Endodermal cell (in vitro differentiated cells): Measurements from ENCODE around the gene PLCG2. TPM values are rescaled to one million over a fixed set of nuclear protein-coding genes. Genes with fewer than 3 reads are reported as not detected.

ENCODE experiments used
- DNase-seq: peaks from one replicate; pipeline ENCODE4 v3.0.0-alpha.2; 2017
- H3K27ac ChIP-seq: 2 replicates; pipeline ENCODE4 v1.5.1; 2013; ENCODE audit warnings: mild to moderate bottlenecking, low read depth, low read length, moderate library complexity
- H3K27me3 ChIP-seq: 2 replicates; pipeline ENCODE4 v1.6.1; 2013; ENCODE audit warnings: mild to moderate bottlenecking, low read length, moderate library complexity; ENCODE audit not compliant: insufficient read depth, control insufficient read depth, poor library complexity, severe bottlenecking
- H3K36me3 ChIP-seq: 2 replicates; pipeline ENCODE4 v1.7.0; 2013; ENCODE audit warnings: mild to moderate bottlenecking, low read length, moderate library complexity; ENCODE audit not compliant: control insufficient read depth, insufficient read depth
- H3K4me1 ChIP-seq: one replicate; pipeline ENCODE4 v1.7.0; 2013; ENCODE audit warnings: low read length; ENCODE audit not compliant: control insufficient read depth, insufficient read depth
- H3K4me3 ChIP-seq: 2 replicates; pipeline ENCODE4 v1.5.1; 2013; ENCODE audit warnings: mild to moderate bottlenecking, low read length, moderate library complexity
- H3K9ac ChIP-seq: 2 replicates; pipeline ENCODE4 v1.6.1; 2013; ENCODE audit warnings: mild to moderate bottlenecking, low read length, moderate library complexity; ENCODE audit not compliant: poor library complexity, severe bottlenecking; ENCODE audit errors: extremely low read depth
- H3K9me3 ChIP-seq: 2 replicates; pipeline ENCODE4 v1.6.1; 2013; ENCODE audit warnings: mild to moderate bottlenecking, low read length, moderate library complexity; ENCODE audit not compliant: control insufficient read depth
- H3K27ac Mint-ChIP-seq: 2 replicates; pipeline ENCODE4 v1.8.0; 2020; ENCODE audit warnings: mixed read lengths
- H3K27me3 Mint-ChIP-seq: 2 replicates; pipeline ENCODE4 v1.8.0; 2021; ENCODE audit warnings: mild to moderate bottlenecking, mixed read lengths; ENCODE audit not compliant: insufficient read depth
- H3K36me3 Mint-ChIP-seq: 2 replicates; pipeline ENCODE4 v1.8.0; 2020; ENCODE audit warnings: low read depth, mixed read lengths
- H3K4me1 Mint-ChIP-seq: 2 replicates; pipeline ENCODE4 v1.8.0; 2020; ENCODE audit warnings: mixed read lengths
- H3K4me3 Mint-ChIP-seq: 2 replicates; pipeline ENCODE4 v1.8.0; 2020; ENCODE audit warnings: mild to moderate bottlenecking, moderate library complexity, mixed read lengths
- H3K9me3 Mint-ChIP-seq: 2 replicates; pipeline ENCODE4 v1.8.0; 2020; ENCODE audit warnings: mild to moderate bottlenecking, mixed read lengths
- CTCF ChIP-seq: fragments of 200-600 bp; sonication (generic); conservative IDR thresholded peaks from 2 replicates; pipeline ENCODE4 v1.5.0; 2021; ENCODE audit warnings: antibody characterized with exemption, mild to moderate bottlenecking
- WGBS, 2 experiments: methylation state at CpG; one replicate each; pipeline versions ENCODE4 v1.1.5 to v1.1.7; 2013; ENCODE audit warnings: missing lambda C conversion rate in 2 of 2, mixed read lengths in 1 of 2; ENCODE audit not compliant: insufficient coverage in 1 of 2, insufficient read length in 1 of 2; 5-methylcytosine and 5-hydroxymethylcytosine counted together
- total RNA-seq, 2 donors: library from RNA; stranded (reverse); fragmentation: NEBNext Ultra II Directional in 1 of 2; extraction: Animal tissue kit (Norgen Biotek cat#: 25700) in 1 of 2; gene quantifications; 2 replicates in 1 of 2; 3 replicates in 1 of 2; pipeline ENCODE4 v1.2.1, GENCODE V29; 2021

The PLCG2 gene
- total RNA-seq, 2 donors from 2014 or later, result 34.7 to 48.4 TPM

DNA sequence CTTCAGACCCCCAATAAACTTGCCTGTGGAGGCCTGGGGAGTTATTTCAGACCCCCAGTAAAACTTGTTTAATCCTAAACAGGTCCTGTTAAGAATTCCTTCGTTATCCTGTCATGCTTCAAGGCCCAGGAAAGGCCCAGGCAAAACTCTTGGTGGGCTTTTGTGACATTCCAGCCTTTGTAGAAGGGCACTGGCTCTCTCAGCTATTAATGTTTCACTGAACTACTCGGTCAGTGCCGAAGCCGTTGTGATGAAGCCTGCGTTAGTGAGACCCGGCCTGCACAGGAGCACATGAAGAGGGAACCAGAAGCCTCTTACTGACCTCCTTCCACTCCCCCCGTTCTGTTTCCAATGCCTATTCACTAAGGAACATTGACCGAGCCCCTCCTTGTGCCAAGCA lies 47.4 kb upstream of the PLCG2 start:
- 78 to 91% methylated on average over 5 to 8 of the region's 8 CpGs for WGBS, 2 experiments
- TF ChIP-seq CTCF, result no peak
- no peaks in the 10 kb centered on the region for H3K27me3 ChIP-seq
- H3K4me1 Mint-ChIP-seq, result peaks cover 6% of the 10 kb centered on the region
- H3K9me3 ChIP-seq, result no peaks in the 10 kb centered on the region
- H3K4me3 ChIP-seq, result no peak overlapping the region
- H3K27ac Mint-ChIP-seq, result no peak overlapping the region
- no peak overlapping the region for H3K4me3 Mint-ChIP-seq
- no peaks in the 10 kb centered on the region for H3K36me3 ChIP-seq
- no peak overlapping the region for H3K9ac ChIP-seq
- no peak overlapping the region for H3K27ac ChIP-seq
- peaks cover 3% of the 10 kb centered on the region for H3K4me1 ChIP-seq
- no peak for DNase-seq
- peaks cover 3% of the 10 kb centered on the region for H3K27me3 Mint-ChIP-seq
- no peaks in the 10 kb centered on the region for H3K36me3 Mint-ChIP-seq
- no peaks in the 10 kb centered on the region for H3K9me3 Mint-ChIP-seq

DNA sequence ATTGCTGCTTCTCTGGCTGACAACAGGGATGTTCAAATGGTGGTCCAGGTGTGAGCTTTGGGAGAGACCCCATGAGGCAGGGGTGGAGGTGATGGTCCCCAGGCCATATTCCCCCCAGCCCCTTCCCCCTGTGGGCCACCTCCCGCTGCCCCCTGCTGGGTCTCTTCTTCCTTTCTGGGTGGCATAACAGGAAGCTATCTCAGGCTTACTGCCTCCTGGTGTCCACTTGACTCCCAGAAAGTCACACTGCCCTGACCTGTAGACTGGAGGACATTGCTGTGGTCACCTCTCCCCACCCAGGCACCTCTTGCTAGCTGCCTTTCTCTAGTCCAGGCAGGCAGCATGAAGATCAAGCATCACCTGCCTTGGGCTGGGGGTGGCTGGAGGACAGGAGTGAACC lies 46.4 kb upstream of the PLCG2 start:
- no peaks in the 10 kb centered on the region for H3K27me3 ChIP-seq
- no peaks in the 10 kb centered on the region for H3K9me3 ChIP-seq
- no peak overlapping the region for H3K4me3 Mint-ChIP-seq
- DNase-seq, result no peak
- peaks cover 3% of the 10 kb centered on the region for H3K27me3 Mint-ChIP-seq
- H3K27ac Mint-ChIP-seq, result no peak overlapping the region
- WGBS, 2 experiments, result 82% methylated on average over 1 of the region's 1 CpG; no CpG with 5 or more reads in 1 of the 2 experiments
- no peaks in the 10 kb centered on the region for H3K36me3 Mint-ChIP-seq
- no peak overlapping the region for H3K9ac ChIP-seq
- peaks cover 7% of the 10 kb centered on the region for H3K4me1 Mint-ChIP-seq
- H3K9me3 Mint-ChIP-seq, result no peaks in the 10 kb centered on the region
- H3K27ac ChIP-seq, result no peak overlapping the region
- H3K4me3 ChIP-seq, result no peak overlapping the region
- TF ChIP-seq CTCF, result no peak
- peaks cover 3% of the 10 kb centered on the region for H3K4me1 ChIP-seq
- H3K36me3 ChIP-seq, result no peaks in the 10 kb centered on the region

DNA sequence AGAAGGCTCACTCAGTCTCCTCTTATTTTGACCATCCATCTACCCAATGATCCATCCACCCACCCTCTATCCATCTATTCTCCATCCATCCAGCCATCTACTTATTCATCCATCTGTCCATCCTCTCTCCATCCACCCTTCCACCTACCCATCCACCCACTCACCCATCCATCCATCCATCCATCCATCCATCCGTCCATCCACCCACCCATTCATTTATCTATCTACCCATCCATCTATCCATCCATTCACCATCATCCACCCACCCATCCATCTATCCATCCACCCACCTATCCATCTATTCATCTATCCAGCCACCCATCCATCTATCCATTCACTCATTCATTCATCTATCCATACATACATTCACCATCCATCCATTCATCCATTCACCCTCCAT lies 45.8 kb upstream of the PLCG2 start:
- H3K27me3 Mint-ChIP-seq, result peaks cover 3% of the 10 kb centered on the region
- peaks cover 13% of the 10 kb centered on the region for H3K4me1 Mint-ChIP-seq
- no peaks in the 10 kb centered on the region for H3K9me3 ChIP-seq
- no peak overlapping the region for H3K27ac ChIP-seq
- no peaks in the 10 kb centered on the region for H3K36me3 ChIP-seq
- H3K27ac Mint-ChIP-seq, result no peak overlapping the region
- 78 to 82% methylated on average over 1 of the region's 1 CpG for WGBS, 2 experiments
- H3K36me3 Mint-ChIP-seq, result no peaks in the 10 kb centered on the region
- H3K27me3 ChIP-seq, result no peaks in the 10 kb centered on the region
- H3K9me3 Mint-ChIP-seq, result no peaks in the 10 kb centered on the region
- no peak overlapping the region for H3K9ac ChIP-seq
- no peak for DNase-seq
- TF ChIP-seq CTCF, result no peak
- no peak overlapping the region for H3K4me3 Mint-ChIP-seq
- peaks cover 3% of the 10 kb centered on the region for H3K4me1 ChIP-seq
- no peak overlapping the region for H3K4me3 ChIP-seq
